ENCODE data around the gene CPZ.

DNA sequence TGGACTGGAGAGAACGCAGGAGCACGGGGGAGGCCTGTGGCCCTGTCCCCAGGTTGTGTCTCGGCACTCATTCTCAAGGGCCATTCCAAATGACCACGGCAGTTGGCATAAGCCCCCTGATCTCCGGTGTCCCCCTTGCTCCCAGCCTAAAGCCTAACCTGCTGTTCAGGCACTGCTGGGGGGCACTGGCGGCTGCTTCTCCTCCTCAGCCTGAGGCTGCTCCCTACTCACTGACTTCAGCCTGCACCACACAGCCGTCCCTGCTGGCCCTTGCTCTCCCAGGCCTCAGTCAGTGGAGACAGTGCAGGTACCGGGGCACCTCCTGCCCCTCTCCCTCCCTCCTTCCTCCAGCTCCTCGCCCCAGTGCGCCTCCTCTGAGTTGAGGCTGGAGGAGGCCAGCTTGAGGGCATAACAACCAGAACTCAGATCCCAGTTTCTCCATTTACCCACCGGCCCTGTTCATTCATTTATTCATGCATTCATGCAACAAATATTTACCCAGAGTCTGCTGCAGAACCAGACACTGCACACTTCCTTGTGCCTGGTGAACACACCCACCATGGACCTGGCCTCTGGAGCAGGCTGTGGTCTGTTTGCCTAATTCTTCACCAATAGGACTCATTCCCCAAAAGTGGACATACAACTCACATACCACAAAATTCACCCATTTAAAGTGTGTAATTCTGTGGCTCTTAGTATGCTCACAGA lies 65.0 kb downstream of the CPZ start:
- TF ChIP-seq, protein P1, sequence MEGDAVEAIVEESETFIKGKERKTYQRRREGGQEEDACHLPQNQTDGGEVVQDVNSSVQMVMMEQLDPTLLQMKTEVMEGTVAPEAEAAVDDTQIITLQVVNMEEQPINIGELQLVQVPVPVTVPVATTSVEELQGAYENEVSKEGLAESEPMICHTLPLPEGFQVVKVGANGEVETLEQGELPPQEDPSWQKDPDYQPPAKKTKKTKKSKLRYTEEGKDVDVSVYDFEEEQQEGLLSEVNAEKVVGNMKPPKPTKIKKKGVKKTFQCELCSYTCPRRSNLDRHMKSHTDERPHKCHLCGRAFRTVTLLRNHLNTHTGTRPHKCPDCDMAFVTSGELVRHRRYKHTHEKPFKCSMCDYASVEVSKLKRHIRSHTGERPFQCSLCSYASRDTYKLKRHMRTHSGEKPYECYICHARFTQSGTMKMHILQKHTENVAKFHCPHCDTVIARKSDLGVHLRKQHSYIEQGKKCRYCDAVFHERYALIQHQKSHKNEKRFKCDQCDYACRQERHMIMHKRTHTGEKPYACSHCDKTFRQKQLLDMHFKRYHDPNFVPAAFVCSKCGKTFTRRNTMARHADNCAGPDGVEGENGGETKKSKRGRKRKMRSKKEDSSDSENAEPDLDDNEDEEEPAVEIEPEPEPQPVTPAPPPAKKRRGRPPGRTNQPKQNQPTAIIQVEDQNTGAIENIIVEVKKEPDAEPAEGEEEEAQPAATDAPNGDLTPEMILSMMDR (IDR thresholded peaks at IDR 0.05), result no peak
- TF ChIP-seq POLR2A (IDR thresholded peaks at IDR 0.05), result no peak

Data from Peyer's patch (tissue), 4 donors.